ENCODE results near the gene RBM48.

- TF ChIP-seq CTCF (IDR thresholded peaks at IDR 0.05; ENCODE audit: insufficient read depth, low read length), result no peak
- TF ChIP-seq GABPA (IDR thresholded peaks at IDR 0.05; ENCODE audit: low read depth), result no peak
- TF ChIP-seq SPI1 (IDR thresholded peaks at IDR 0.05; ENCODE audit: borderline replicate concordance, low read depth), result no peak
- TF ChIP-seq POLR2AphosphoS5 (IDR thresholded peaks at IDR 0.05; ENCODE audit: low read depth), result no peak
- no peak for TF ChIP-seq REST (IDR thresholded peaks at IDR 0.05; ENCODE audit: insufficient replicate concordance, low read depth)
These were observed 43.2 kb upstream of the RBM48 start for GRCh38 chr7:92485267-92485892.

Measured in HL-60 (cell line).